Measurements from ENCODE around the gene WNT6. TPM values are rescaled to one million over a fixed set of nuclear protein-coding genes. Genes with fewer than 3 reads are reported as not detected.

Gene WNT6
- total RNA-seq, 1 donor from 2014 or later, result not detected

- intact Hi-C loops (cut with micrococcal nuclease), result no loop called here
- peaks cover 37% of the 10 kb centered on the region for H3K4me1 Mint-ChIP-seq
- H3K9me3 Mint-ChIP-seq, result no peaks in the 10 kb centered on the region
- no peaks in the 10 kb centered on the region for H3K36me3 Mint-ChIP-seq (ENCODE audit: low read depth)
- peaks cover 74% of the 10 kb centered on the region for H3K27me3 Mint-ChIP-seq
- peak overlapping the region; percentile 63 for H3K4me3 Mint-ChIP-seq
- peak overlapping the region; percentile 40 for H3K27ac Mint-ChIP-seq
- no peak for DNase-seq
These were observed 21.4 kb downstream of the WNT6 start for GRCh38 chr2:218880859-218881594.

GRCh38 chr2:218881744-218882460 is 22.3 kb downstream of the WNT6 start:
- H3K4me1 Mint-ChIP-seq, result peaks cover 37% of the 10 kb centered on the region
- peaks cover 72% of the 10 kb centered on the region for H3K27me3 Mint-ChIP-seq
- H3K36me3 Mint-ChIP-seq (ENCODE audit: low read depth), result no peaks in the 10 kb centered on the region
- intact Hi-C loops (cut with micrococcal nuclease), result no loop called here
- no peak overlapping the region for H3K4me3 Mint-ChIP-seq
- H3K27ac Mint-ChIP-seq, result no peak overlapping the region
- DNase-seq, result no peak
- H3K9me3 Mint-ChIP-seq, result no peaks in the 10 kb centered on the region

GRCh38 chr2:218882461-218882816 is 22.8 kb downstream of the WNT6 start:
- peaks cover 35% of the 10 kb centered on the region for H3K4me1 Mint-ChIP-seq

GRCh38 chr2:218882866-218883366 is 23.3 kb downstream of the WNT6 start:
- no peak overlapping the region for H3K4me3 Mint-ChIP-seq
- H3K36me3 Mint-ChIP-seq (ENCODE audit: low read depth), result no peaks in the 10 kb centered on the region
- intact Hi-C loops (cut with micrococcal nuclease), result no loop called here

More at GRCh38 chr2:218882461-218882816, 22.8 kb downstream of the WNT6 start:
- intact Hi-C loops (cut with micrococcal nuclease), result no loop called here
- Mint-ChIP-seq H3K27me3 (peaks cover 72% of the 10 kb centered on the region), H3K36me3 (ENCODE audit: low read depth) (no peaks in the 10 kb centered on the region), H3K4me3 (no peak overlapping the region), H3K27ac (peak overlapping the region; percentile 48), H3K9me3 (no peaks in the 10 kb centered on the region)
- DNase-seq, result no peak

GRCh38 chr2:218883491-218884490 is 24.2 kb downstream of the WNT6 start:
- H3K27me3 Mint-ChIP-seq, result peaks cover 73% of the 10 kb centered on the region
- intact Hi-C loops (cut with micrococcal nuclease), result no loop called here
- H3K4me1 Mint-ChIP-seq, result peaks cover 37% of the 10 kb centered on the region

More at GRCh38 chr2:218882866-218883366, 23.3 kb downstream of the WNT6 start:
- DNase-seq, result no peak
- Mint-ChIP-seq H3K27me3 (peaks cover 75% of the 10 kb centered on the region), H3K9me3 (no peaks in the 10 kb centered on the region), H3K27ac (no peak overlapping the region), H3K4me1 (peaks cover 36% of the 10 kb centered on the region)

GRCh38 chr2:218884519-218884918 is 24.9 kb downstream of the WNT6 start:
- Mint-ChIP-seq H3K4me3 (peak overlapping the region; percentile 39), H3K36me3 (ENCODE audit: low read depth) (no peaks in the 10 kb centered on the region), H3K9me3 (no peaks in the 10 kb centered on the region), H3K27ac (no peak overlapping the region), H3K4me1 (peaks cover 33% of the 10 kb centered on the region), H3K27me3 (peaks cover 75% of the 10 kb centered on the region)
- intact Hi-C loops (cut with micrococcal nuclease), result no loop called here
- DNase-seq, result no peak

More at GRCh38 chr2:218883491-218884490, 24.2 kb downstream of the WNT6 start:
- no peaks in the 10 kb centered on the region for H3K9me3 Mint-ChIP-seq
- no peak for DNase-seq
- H3K27ac Mint-ChIP-seq, result no peak overlapping the region
- no peaks in the 10 kb centered on the region for H3K36me3 Mint-ChIP-seq (ENCODE audit: low read depth)
- no peak overlapping the region for H3K4me3 Mint-ChIP-seq

GRCh38 chr2:218885981-218886947 is 26.7 kb downstream of the WNT6 start:
- intact Hi-C loops (cut with micrococcal nuclease), result no loop called here
- Mint-ChIP-seq H3K9me3 (no peaks in the 10 kb centered on the region), H3K27ac (no peak overlapping the region), H3K27me3 (peaks cover 77% of the 10 kb centered on the region), H3K4me1 (peaks cover 24% of the 10 kb centered on the region), H3K4me3 (no peak overlapping the region), H3K36me3 (ENCODE audit: low read depth) (no peaks in the 10 kb centered on the region)
- no peak for DNase-seq

GRCh38 chr2:218887079-218887478 is 27.5 kb downstream of the WNT6 start:
- DNase-seq, result no peak
- intact Hi-C loops (cut with micrococcal nuclease), result no loop called here
- peaks cover 78% of the 10 kb centered on the region for H3K27me3 Mint-ChIP-seq
- H3K9me3 Mint-ChIP-seq, result no peaks in the 10 kb centered on the region
- H3K36me3 Mint-ChIP-seq (ENCODE audit: low read depth), result no peaks in the 10 kb centered on the region
- peaks cover 21% of the 10 kb centered on the region for H3K4me1 Mint-ChIP-seq
- no peak overlapping the region for H3K27ac Mint-ChIP-seq
- no peak overlapping the region for H3K4me3 Mint-ChIP-seq

- intact Hi-C loops (cut with micrococcal nuclease), result no loop called here
- no peak for DNase-seq
- H3K9me3 Mint-ChIP-seq, result no peaks in the 10 kb centered on the region
- no peaks in the 10 kb centered on the region for H3K36me3 Mint-ChIP-seq (ENCODE audit: low read depth)
- H3K27me3 Mint-ChIP-seq, result peaks cover 69% of the 10 kb centered on the region
- H3K4me3 Mint-ChIP-seq, result no peak overlapping the region
- H3K27ac Mint-ChIP-seq, result no peak overlapping the region
- peaks cover 21% of the 10 kb centered on the region for H3K4me1 Mint-ChIP-seq
These were observed 28.7 kb downstream of the WNT6 start for GRCh38 chr2:218888341-218888740.

GRCh38 chr2:218889937-218890336 is 30.3 kb downstream of the WNT6 start:
- intact Hi-C loops (cut with micrococcal nuclease), result no loop called here
- no peak overlapping the region for H3K4me3 Mint-ChIP-seq
- peaks cover 4% of the 10 kb centered on the region for H3K9me3 Mint-ChIP-seq
- H3K27me3 Mint-ChIP-seq, result peaks cover 71% of the 10 kb centered on the region
- H3K36me3 Mint-ChIP-seq (ENCODE audit: low read depth), result no peaks in the 10 kb centered on the region
- H3K27ac Mint-ChIP-seq, result no peak overlapping the region
- H3K4me1 Mint-ChIP-seq, result peaks cover 30% of the 10 kb centered on the region
- DNase-seq, result no peak

GRCh38 chr2:218890369-218890768 is 30.8 kb downstream of the WNT6 start:
- intact Hi-C loops (cut with micrococcal nuclease), result no loop called here
- DNase-seq, result peak; percentile 59

GRCh38 chr2:218891275-218892135 is 31.9 kb downstream of the WNT6 start:
- Mint-ChIP-seq H3K27ac (peak overlapping the region; percentile 55), H3K9me3 (peaks cover 4% of the 10 kb centered on the region), H3K4me1 (peaks cover 41% of the 10 kb centered on the region), H3K27me3 (peaks cover 67% of the 10 kb centered on the region), H3K36me3 (ENCODE audit: low read depth) (peaks cover 2% of the 10 kb centered on the region), H3K4me3 (no peak overlapping the region)
- intact Hi-C loops (cut with micrococcal nuclease), result no loop called here
- no peak for DNase-seq

More at GRCh38 chr2:218890369-218890768, 30.8 kb downstream of the WNT6 start:
- Mint-ChIP-seq H3K36me3 (ENCODE audit: low read depth) (no peaks in the 10 kb centered on the region), H3K4me3 (no peak overlapping the region), H3K27ac (no peak overlapping the region), H3K27me3 (peaks cover 69% of the 10 kb centered on the region), H3K9me3 (peaks cover 4% of the 10 kb centered on the region), H3K4me1 (peaks cover 34% of the 10 kb centered on the region)
